ENCODE measurements around the gene ST6GALNAC3.

The ST6GALNAC3 gene

DNA sequence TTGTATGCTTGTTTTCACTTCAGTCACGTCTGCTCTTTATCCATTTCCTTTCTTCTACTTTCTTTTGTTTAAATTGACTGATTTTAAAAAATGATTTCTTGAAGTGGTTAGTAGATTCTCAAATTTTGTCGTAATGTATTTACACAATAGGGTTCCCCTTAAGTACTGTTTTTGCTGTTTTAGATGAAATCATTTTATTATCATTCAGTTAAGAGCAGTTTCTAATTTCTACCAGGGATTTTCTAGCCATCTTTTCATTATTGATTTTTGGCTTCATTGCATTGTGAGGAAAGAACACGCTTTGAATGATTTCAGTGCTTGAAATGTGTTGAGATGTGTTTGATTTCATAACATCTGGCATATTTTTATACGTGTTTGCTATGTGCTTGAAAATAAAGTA lies 27.0 kb downstream of the ST6GALNAC3 start:
- no peak overlapping the region for H3K4me3 ChIP-seq (ENCODE audit: control insufficient read depth, low read depth, low read length)
- DNase-seq (ENCODE audit: low read depth): no peak
- TF ChIP-seq, protein P1, sequence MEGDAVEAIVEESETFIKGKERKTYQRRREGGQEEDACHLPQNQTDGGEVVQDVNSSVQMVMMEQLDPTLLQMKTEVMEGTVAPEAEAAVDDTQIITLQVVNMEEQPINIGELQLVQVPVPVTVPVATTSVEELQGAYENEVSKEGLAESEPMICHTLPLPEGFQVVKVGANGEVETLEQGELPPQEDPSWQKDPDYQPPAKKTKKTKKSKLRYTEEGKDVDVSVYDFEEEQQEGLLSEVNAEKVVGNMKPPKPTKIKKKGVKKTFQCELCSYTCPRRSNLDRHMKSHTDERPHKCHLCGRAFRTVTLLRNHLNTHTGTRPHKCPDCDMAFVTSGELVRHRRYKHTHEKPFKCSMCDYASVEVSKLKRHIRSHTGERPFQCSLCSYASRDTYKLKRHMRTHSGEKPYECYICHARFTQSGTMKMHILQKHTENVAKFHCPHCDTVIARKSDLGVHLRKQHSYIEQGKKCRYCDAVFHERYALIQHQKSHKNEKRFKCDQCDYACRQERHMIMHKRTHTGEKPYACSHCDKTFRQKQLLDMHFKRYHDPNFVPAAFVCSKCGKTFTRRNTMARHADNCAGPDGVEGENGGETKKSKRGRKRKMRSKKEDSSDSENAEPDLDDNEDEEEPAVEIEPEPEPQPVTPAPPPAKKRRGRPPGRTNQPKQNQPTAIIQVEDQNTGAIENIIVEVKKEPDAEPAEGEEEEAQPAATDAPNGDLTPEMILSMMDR (IDR thresholded peaks at IDR 0.05; ENCODE audit: control insufficient read depth, insufficient read depth, low read depth, low read length, missing control alignments): no peak

DNA sequence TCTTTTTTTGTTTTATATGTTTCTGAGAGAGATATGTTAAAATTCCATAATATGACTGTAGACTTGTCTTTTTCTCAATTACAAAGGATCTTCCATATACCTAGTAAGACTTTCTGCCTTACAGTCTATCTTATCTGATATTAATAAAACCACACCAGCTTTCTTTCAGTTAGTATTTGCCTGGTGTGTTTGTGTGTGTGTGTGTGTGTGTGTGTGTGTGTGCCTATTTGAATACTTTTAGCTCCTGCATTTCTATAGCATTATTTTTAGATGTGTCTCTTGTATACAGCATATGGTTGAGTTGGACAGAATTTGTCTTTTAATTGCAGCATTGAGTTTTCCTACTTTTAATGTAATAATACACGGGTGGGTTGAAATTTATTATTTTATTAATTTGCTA lies 27.5 kb downstream of the ST6GALNAC3 start:
- no peak overlapping the region for H3K4me3 ChIP-seq (ENCODE audit: control insufficient read depth, low read depth, low read length)
- TF ChIP-seq, protein P1 (IDR thresholded peaks at IDR 0.05; ENCODE audit: control insufficient read depth, insufficient read depth, low read depth, low read length, missing control alignments): no peak
- DNase-seq (ENCODE audit: low read depth): no peak

DNA sequence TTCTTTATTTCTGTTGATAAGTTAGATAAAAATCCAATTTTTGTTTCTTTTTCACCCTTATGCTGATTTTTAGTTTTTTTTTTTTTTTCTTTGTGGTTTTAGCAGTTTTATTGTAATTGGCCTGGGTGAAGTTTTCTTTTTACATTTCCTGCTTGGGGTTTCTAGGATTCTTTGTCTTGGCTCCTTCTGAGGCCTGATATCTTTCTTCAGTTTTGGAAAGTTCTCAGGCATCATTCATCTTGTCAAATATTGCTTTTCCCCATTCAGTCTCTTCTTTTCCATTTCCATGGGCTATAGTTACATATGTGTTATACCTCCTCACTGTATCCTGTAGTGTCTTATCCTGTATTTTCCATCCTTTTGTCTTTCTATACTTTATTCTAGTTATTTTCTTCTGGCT lies 28.5 kb downstream of the ST6GALNAC3 start:
- TF ChIP-seq, protein P1 (IDR thresholded peaks at IDR 0.05; ENCODE audit: control insufficient read depth, insufficient read depth, low read depth, low read length, missing control alignments): no peak
- H3K4me3 ChIP-seq (ENCODE audit: control insufficient read depth, low read depth, low read length): no peak overlapping the region
- DNase-seq (ENCODE audit: low read depth): no peak

DNA sequence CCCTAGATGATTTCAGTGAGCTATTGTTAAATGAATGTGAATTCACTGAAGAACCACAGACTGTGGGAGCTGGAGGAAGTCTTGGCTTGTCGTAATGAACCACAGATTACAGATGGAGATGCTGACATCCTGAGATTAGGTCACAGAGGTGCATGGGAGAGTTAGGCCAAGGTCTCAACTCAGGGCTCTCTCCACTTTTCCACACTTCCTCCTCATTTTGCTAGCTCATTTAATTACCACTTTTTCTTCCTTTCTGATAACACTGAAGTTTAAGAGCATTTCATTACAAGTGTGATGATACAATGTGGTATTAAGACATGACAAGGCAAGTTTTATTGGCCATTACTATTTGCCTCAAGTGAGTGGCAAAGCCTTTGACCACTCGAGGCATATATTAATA lies 30.8 kb downstream of the ST6GALNAC3 start:
- no peak overlapping the region for H3K4me3 ChIP-seq (ENCODE audit: control insufficient read depth, low read depth, low read length)
- TF ChIP-seq, protein P1 (IDR thresholded peaks at IDR 0.05; ENCODE audit: control insufficient read depth, insufficient read depth, low read depth, low read length, missing control alignments): no peak
- DNase-seq (ENCODE audit: low read depth): no peak

DNA sequence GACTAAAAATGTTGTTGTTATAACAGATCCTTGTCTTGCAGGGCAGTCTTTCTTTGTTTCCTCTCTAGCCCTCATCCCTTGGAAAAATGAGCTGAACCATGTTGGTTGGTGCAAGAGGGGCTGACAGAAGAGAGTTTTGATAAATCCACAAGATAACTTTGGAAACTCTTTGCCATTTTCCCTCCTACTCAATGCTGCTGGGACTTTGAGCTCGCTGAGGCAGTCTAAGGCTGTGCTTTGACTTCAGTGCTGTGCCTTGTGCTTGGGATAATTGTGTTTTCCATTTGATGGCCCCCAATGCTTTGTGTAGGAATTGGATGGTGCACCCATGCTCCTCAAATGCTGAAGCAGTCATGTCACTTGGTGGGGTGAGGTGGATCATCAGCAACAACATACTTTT lies 31.7 kb downstream of the ST6GALNAC3 start:
- no peak overlapping the region for H3K4me3 ChIP-seq (ENCODE audit: control insufficient read depth, low read depth, low read length)
- no peak for DNase-seq (ENCODE audit: low read depth)
- TF ChIP-seq, protein P1 (IDR thresholded peaks at IDR 0.05; ENCODE audit: control insufficient read depth, insufficient read depth, low read depth, low read length, missing control alignments): no peak

DNA sequence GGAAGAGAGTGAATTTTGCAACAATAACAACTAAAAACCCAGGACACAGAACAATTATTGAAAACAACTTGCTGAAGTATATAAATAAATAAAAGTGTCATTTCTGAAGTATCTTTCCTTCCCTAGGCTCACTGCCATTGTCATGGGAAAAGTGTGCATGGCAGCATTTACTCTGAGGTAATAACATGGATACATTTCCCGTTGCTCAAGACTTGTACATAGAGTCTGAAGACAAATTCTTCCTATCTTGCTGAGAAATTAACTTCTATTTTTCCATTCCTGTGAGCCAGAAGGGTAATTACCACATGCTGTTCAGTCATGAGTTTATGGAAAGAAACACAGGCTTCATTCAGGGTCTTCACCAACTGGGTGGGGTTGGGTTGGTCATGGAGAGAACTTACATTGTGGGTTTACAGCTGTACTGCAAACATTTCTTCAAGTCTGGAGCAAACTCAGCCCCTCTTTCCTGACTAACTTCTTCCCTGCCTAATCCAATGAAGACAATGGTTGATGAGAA lies 32.2 kb downstream of the ST6GALNAC3 start:
- TF ChIP-seq, protein P1 (IDR thresholded peaks at IDR 0.05; ENCODE audit: control insufficient read depth, insufficient read depth, low read depth, low read length, missing control alignments): no peak
- no peak for DNase-seq (ENCODE audit: low read depth)
- H3K4me3 ChIP-seq (ENCODE audit: control insufficient read depth, low read depth, low read length): no peak overlapping the region

DNA sequence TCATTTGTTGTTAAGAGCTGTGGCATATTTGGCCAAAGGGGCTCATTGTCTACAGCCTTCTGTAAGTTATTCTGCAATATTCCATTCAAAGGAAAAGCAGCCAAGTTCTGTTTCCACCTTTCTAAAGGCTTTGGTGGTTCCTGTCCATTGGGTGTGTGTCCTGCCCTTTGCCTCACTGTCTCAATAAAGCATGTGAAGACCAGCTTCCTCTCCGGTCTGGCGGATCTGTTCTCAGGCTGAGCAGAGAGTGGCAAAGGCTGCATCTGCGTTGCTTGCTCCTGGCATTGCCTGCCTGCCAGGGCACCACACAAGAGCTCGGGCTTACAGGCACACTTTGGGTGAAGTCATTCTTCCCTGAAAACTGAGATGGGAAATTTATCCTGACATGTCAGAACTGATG lies 34.9 kb downstream of the ST6GALNAC3 start:
- TF ChIP-seq, protein P1 (IDR thresholded peaks at IDR 0.05; ENCODE audit: control insufficient read depth, insufficient read depth, low read depth, low read length, missing control alignments): no peak
- DNase-seq (ENCODE audit: low read depth): no peak

More for the DNA sequence above, 34.9 kb downstream of the ST6GALNAC3 start:
- H3K4me3 ChIP-seq (ENCODE audit: control insufficient read depth, low read depth, low read length): no peak overlapping the region
